K562 (cell line): ENCODE results near the gene SCN4A.

Experiments
- BCLAF1 ChIP-seq, 2 experiments: fragments of 450-650 bp in 1 of 2; IDR thresholded peaks; 2 replicates each; pipeline ENCODE4 v1.6.1; 2011 to 2017; ENCODE audit warnings: low read depth in 2 of 2, antibody characterized with exemption in 1 of 2, borderline replicate concordance in 1 of 2, low read length in 1 of 2, mild to moderate bottlenecking in 1 of 2, mixed read lengths in 1 of 2; ENCODE audit not compliant: control insufficient read depth in 1 of 2
- CTCF ChIP-seq, 3 experiments: IDR thresholded peaks in 2 of 3; conservative IDR thresholded peaks in 1 of 3; 2 replicates each; pipeline ENCODE4 v1.5.1; 2011 to 2012; ENCODE audit warnings: low read length in 3 of 3, mild to moderate bottlenecking in 3 of 3, control low read depth in 2 of 3, improper control_type of control experiment in 1 of 3, inconsistent platforms in 1 of 3, low read depth in 1 of 3, mixed read lengths in 1 of 3, moderate library complexity in 1 of 3; ENCODE audit not compliant: insufficient read depth in 2 of 3
- GABPB1 ChIP-seq: sonication (generic); formaldehyde crosslinking; IDR thresholded peaks from 2 replicates; pipeline ENCODE4 v1.8.0; 2022; ENCODE audit warnings: mild to moderate bottlenecking, missing genetic modification reagents
- GTF3C2 ChIP-seq: IDR thresholded peaks from 3 replicates; pipeline ENCODE4 v1.6.1; 2011; ENCODE audit warnings: borderline replicate concordance, mild to moderate bottlenecking, moderate library complexity; ENCODE audit not compliant: insufficient read length; ENCODE audit errors: extremely low read depth
- KDM5B ChIP-seq: fragments of 200-600 bp; sonication (generic); IDR thresholded peaks from 2 replicates; pipeline ENCODE4 v1.6.1; 2012; ENCODE audit warnings: low read depth, mild to moderate bottlenecking, moderate library complexity, low read length, control low read depth, inconsistent platforms; ENCODE audit not compliant: insufficient replicate concordance
- KLF1 ChIP-seq: fragments of 450-650 bp; IDR thresholded peaks from 2 replicates; pipeline ENCODE4 v1.6.1; 2016; ENCODE audit warnings: missing genetic modification characterization, missing compliant biosample characterization
- POLR2A ChIP-seq: fragments of 450-650 bp; conservative IDR thresholded peaks from 2 replicates; pipeline ENCODE4 v1.6.1; 2016
- SMC3 ChIP-seq: conservative IDR thresholded peaks from 2 replicates; pipeline ENCODE4 v1.6.1; 2011; ENCODE audit warnings: low read depth, low read length, improper control_type of control experiment; ENCODE audit not compliant: insufficient read depth
- ZFX ChIP-seq: sonication (generic); formaldehyde crosslinking; IDR thresholded peaks from 2 replicates; pipeline ENCODE4 v1.8.0; 2022; ENCODE audit warnings: mild to moderate bottlenecking, missing genetic modification reagents, moderate library complexity
- ZNF282 ChIP-seq: sonication (generic); formaldehyde crosslinking; IDR thresholded peaks from 2 replicates; pipeline ENCODE4 v1.8.1; 2023; ENCODE audit warnings: missing genetic modification reagents
- ZNF398 ChIP-seq: fragments of 250-450 bp; sonication (Bioruptor Pico); IDR thresholded peaks from 2 replicates; pipeline ENCODE4 v1.8.0; 2021; ENCODE audit warnings: moderate library complexity, mild to moderate bottlenecking, inconsistent platforms
- ZNF511 ChIP-seq: sonication (generic); formaldehyde crosslinking; IDR thresholded peaks from 2 replicates; pipeline ENCODE4 v1.8.0; 2022; ENCODE audit warnings: mild to moderate bottlenecking, missing genetic modification reagents

- TF ChIP-seq SMC3 (no peak), BCLAF1 (IDR thresholded peaks at IDR 0.05; ENCODE audit: borderline replicate concordance in 1 of 2, control insufficient read depth in 1 of 2, low read depth in 2 of 2, low read length in 1 of 2) (no peak), GABPB1 (CRISPR knock-in tag) (no peak), ZNF282 (no peak), CTCF (IDR thresholded peaks at IDR 0.05 in 2 of 3, conservative IDR thresholded peaks at IDR 0.05 in 1 of 3; ENCODE audit: insufficient read depth in 2 of 3, low read depth in 1 of 3, low read length in 3 of 3) (no peak), POLR2A (no peak), ZFX (CRISPR knock-in tag) (no peak), KDM5B (no peak), ZNF511 (CRISPR knock-in tag) (no peak), ZNF398 (CRISPR knock-in tag) (no peak), GTF3C2 (no peak), KLF1 (no peak)
Measured at GRCh38 chr17:63989622-63990345, 17.1 kb upstream of the SCN4A start.
